ENCODE results near the gene TANGO2.

The TANGO2 gene

DNA sequence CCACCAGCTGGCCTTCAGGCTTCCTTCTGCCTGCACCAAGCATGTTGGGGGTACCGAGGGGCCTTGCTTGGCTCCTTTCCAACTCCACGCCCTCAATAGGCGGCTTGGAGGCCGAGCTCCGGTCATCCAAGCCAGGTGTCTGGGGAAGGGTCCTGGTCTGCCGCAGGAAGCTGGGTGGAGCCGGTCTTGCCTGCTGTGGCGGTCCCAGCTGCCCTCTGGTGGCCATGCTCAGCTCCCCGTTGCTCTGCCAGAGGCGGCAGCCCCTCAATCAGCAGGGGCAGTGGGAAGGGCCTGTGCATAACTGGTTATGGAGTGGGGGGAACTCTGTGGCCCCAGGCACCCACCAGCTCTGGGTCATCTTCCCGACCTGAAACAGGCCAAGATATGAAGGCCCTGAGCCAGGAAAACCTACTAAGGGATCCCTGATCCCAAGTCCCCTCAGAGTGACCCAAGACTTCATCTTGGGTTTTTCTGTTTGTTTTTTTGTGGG lies 7.5 kb upstream of the TANGO2 start:
- TF ChIP-seq EP300 (IDR thresholded peaks at IDR 0.05; ENCODE audit: borderline replicate concordance) = no peak
- TF ChIP-seq RAD21 (IDR thresholded peaks at IDR 0.05; ENCODE audit: low read depth) = peak; percentile 60

DNA sequence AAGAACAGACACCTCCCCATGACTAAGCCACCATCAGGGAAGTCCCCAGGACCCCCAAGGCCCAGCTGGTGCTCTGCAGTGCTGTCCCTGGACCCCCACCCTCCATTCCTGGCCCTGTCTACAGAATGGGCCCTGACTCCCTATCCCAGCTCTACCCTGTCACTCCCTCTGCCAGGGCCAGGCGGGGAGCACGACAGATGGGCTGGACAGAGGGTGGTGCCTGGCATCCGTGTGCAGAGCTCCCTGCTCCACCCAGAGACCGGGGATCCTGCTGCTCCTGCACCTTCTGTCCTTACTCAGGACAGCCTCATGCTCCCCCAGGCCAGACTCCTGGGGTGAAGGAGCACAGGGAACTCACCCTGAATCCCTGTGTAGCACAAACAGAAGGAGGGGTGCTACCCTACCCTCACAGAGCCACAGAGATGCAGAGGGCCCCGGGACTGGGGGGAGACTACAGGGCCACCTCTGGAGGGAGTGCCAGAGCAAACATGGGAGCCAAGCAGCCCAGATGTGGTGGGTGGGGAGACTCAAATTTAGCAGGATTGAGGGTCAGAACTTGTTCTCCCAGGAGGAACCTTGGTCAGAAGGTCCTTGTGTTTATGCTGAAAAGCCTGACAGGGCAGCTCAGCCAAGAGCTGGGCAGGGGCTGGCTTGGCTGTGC lies 6.3 kb upstream of the TANGO2 start:
- no peak for TF ChIP-seq CREB1 (IDR thresholded peaks at IDR 0.05; ENCODE audit: low read depth)
- TF ChIP-seq RAD21 (IDR thresholded peaks at IDR 0.05; ENCODE audit: low read depth) = no peak
- no peak for TF ChIP-seq REST (IDR thresholded peaks at IDR 0.05; ENCODE audit: low read depth)
- no peak for TF ChIP-seq CEBPB (IDR thresholded peaks at IDR 0.05)
- TF ChIP-seq EGR1 (IDR thresholded peaks at IDR 0.05) = no peak
- no peak for TF ChIP-seq TAF1 (IDR thresholded peaks at IDR 0.05; ENCODE audit: low read depth)
- TF ChIP-seq TCF12 (IDR thresholded peaks at IDR 0.05; ENCODE audit: low read depth) = no peak
- no peak for TF ChIP-seq MAX (IDR thresholded peaks at IDR 0.05)

GRCh38 chr22:20015187-20015625 lies 5.7 kb upstream of the TANGO2 start:
- TF ChIP-seq NFIC (IDR thresholded peaks at IDR 0.05) (no peak), MAX (IDR thresholded peaks at IDR 0.05) (no peak)

DNA sequence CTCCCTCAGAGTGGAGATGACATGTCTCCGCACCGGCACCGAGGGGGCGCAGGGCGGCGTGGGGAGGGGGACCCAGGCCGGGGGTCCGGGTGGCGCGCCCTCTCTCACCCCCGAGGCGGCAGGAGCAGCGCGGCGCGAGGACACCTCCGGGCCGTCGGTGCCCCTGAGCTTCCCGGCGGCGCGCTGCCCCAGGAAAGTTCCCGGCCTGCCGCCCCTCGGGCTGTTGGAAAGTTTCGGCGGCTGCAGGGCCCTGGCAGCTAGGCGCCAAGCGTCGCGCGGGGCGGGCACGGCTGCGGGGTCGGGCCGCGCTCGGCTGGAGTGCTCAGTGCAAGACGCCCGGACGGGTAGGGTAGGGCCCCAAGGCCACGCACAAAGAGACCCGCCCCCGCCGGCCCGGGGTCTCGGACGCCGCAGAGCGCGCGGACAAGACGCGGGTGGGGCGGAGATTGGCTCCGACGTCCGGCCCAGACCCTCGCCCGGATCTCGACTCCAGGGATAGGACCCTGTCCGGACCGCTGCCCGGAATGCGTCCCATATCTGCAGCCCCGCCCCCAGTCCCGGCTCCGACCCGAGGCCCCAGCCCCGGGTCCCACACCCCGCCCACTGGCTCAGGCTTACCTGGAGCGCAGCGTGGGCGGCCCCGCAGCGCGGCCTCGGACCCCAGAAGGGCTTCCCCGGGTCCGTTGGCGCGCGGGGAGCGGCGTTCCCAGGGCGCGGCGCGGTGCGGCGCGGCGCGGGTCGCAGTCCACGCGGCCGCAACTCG lies 4.8 kb upstream of the TANGO2 start:
- TF ChIP-seq CREB1 (IDR thresholded peaks at IDR 0.05; ENCODE audit: low read depth) = no peak
- no peak; the same call in 1 of the 2 replicates for TF ChIP-seq TAF1 (IDR thresholded peaks at IDR 0.05; ENCODE audit: low read depth)
- no peak for TF ChIP-seq NFIC (IDR thresholded peaks at IDR 0.05)
- TF ChIP-seq FOXM1 (IDR thresholded peaks at IDR 0.05; ENCODE audit: borderline replicate concordance, low read depth) = no peak
- peak; percentile 76; the same call in 1 of the 2 replicates for TF ChIP-seq ZBTB7A (IDR thresholded peaks at IDR 0.05; ENCODE audit: low read depth)
- no peak for TF ChIP-seq TCF12 (IDR thresholded peaks at IDR 0.05; ENCODE audit: low read depth)
- TF ChIP-seq RAD21 (IDR thresholded peaks at IDR 0.05; ENCODE audit: low read depth) = no peak
- no peak for TF ChIP-seq TEAD4 (IDR thresholded peaks at IDR 0.05)
- TF ChIP-seq EGR1 (IDR thresholded peaks at IDR 0.05) = peak; percentile 76
- TF ChIP-seq MAX (IDR thresholded peaks at IDR 0.05) = no peak
- no peak for TF ChIP-seq CEBPB (IDR thresholded peaks at IDR 0.05)
- no peak for TF ChIP-seq REST (IDR thresholded peaks at IDR 0.05; ENCODE audit: low read depth)
- no peak for TF ChIP-seq USF1 (IDR thresholded peaks at IDR 0.05)

- TF ChIP-seq NFIC (IDR thresholded peaks at IDR 0.05) (no peak), FOXM1 (IDR thresholded peaks at IDR 0.05; ENCODE audit: borderline replicate concordance, low read depth) (no peak), YY1 (IDR thresholded peaks at IDR 0.05; ENCODE audit: low read depth) (no peak), TEAD4 (IDR thresholded peaks at IDR 0.05) (no peak), CEBPB (IDR thresholded peaks at IDR 0.05) (no peak), USF1 (IDR thresholded peaks at IDR 0.05) (0 out of 2 replicates have a peak, but pooled peaks have one; percentile 1), TCF12 (IDR thresholded peaks at IDR 0.05; ENCODE audit: low read depth) (peak; percentile 21; the same call in 1 of the 2 replicates), EP300 (IDR thresholded peaks at IDR 0.05; ENCODE audit: borderline replicate concordance) (peak; percentile 34; the same call in 1 of the 2 replicates), TAF1 (IDR thresholded peaks at IDR 0.05; ENCODE audit: low read depth) (peak; percentile 44; the same call in 1 of the 2 replicates), EGR1 (IDR thresholded peaks at IDR 0.05) (no peak), RAD21 (IDR thresholded peaks at IDR 0.05; ENCODE audit: low read depth) (no peak), MAX (IDR thresholded peaks at IDR 0.05) (peak; percentile 13; the same call in 1 of the 2 replicates), REST (IDR thresholded peaks at IDR 0.05; ENCODE audit: low read depth) (no peak), ZBTB7A (IDR thresholded peaks at IDR 0.05; ENCODE audit: low read depth) (no peak), CREB1 (IDR thresholded peaks at IDR 0.05; ENCODE audit: low read depth) (peak; percentile 57; the same call in 1 of the 2 replicates)
These were observed 3.9 kb upstream of the TANGO2 start, which contains the start of gene ARVCF for GRCh38 chr22:20016734-20017621. Gene ARVCF (minus strand): TSS chr22:20016823. CDS start chr22:19990794, 26,029 bp downstream.
